Transverse colon (tissue), 4 donors: ENCODE measurements around the gene PRKCD. TPM values are rescaled to one million over a fixed set of nuclear protein-coding genes. Genes with fewer than 3 reads are reported as not detected.

Experiments used
- DNase-seq: peaks from one replicate; pipeline ENCODE4 v3.0.0-alpha.2; 2019
- H3K27ac ChIP-seq, 4 donors: fragments of 200-600 bp; sonication (generic); 2 replicates each; pipeline ENCODE4 v1.5.1; 2016 to 2018; ENCODE audit warnings: inconsistent platforms in 4 of 4
- H3K27me3 ChIP-seq: fragments of 200-600 bp; sonication (generic); 2 replicates; pipeline ENCODE4 v1.5.1; 2017; ENCODE audit warnings: inconsistent platforms
- H3K36me3 ChIP-seq, 4 donors: fragments of 200-600 bp; sonication (generic); 2 replicates each; pipeline ENCODE4 v1.5.1; 2017 to 2019; ENCODE audit warnings: inconsistent platforms in 4 of 4
- H3K4me1 ChIP-seq, 4 donors: fragments of 200-600 bp; sonication (generic); 2 replicates each; pipeline ENCODE4 v1.5.1; 2017 to 2020; ENCODE audit warnings: inconsistent platforms in 4 of 4
- H3K4me3 ChIP-seq, 4 donors: fragments of 200-600 bp; sonication (generic); 1 replicate in 1 of 4; 2 replicates in 3 of 4; pipeline versions ENCODE4 v1.5.1 to v1.6.1; 2017 to 2019; ENCODE audit warnings: inconsistent platforms in 4 of 4
- H3K9me3 ChIP-seq, 2 donors: fragments of 200-600 bp; sonication (generic); 2 replicates each; pipeline ENCODE4 v1.5.1; 2017 to 2019; ENCODE audit warnings: inconsistent platforms in 2 of 2
- EP300 ChIP-seq: sonication (generic); formaldehyde crosslinking; IDR thresholded peaks from one replicate; pipeline ENCODE4 v1.6.1; 2017; ENCODE audit warnings: antibody characterized with exemption, low read depth
- POLR2A ChIP-seq: fragments of 450-650 bp; IDR thresholded peaks from one replicate; pipeline ENCODE4 v1.6.1; 2016; ENCODE audit warnings: antibody characterized with exemption, mild to moderate bottlenecking, moderate library complexity
- POLR2AphosphoS5 ChIP-seq, 3 donors: sonication (generic); formaldehyde crosslinking; IDR thresholded peaks; one replicate each; pipeline ENCODE4 v1.6.1; 2016; ENCODE audit warnings: antibody characterized with exemption in 3 of 3
- WGBS, 2 donors: methylation state at CpG; one replicate each; pipeline ENCODE4 v1.1.5; 2018; ENCODE audit warnings: low coverage in 1 of 2; 5-methylcytosine and 5-hydroxymethylcytosine counted together
- in situ Hi-C, 4 donors: fragments of 200-750 bp; cut with MboI; loops; one replicate each; pipeline versions ENCODE4 v1.15.0 to v1.15.1; 2017; ENCODE audit warnings: low sequenced_read_pairs in 3 of 4, low pct_ligation_motif_present in 1 of 4, low pct_unique_long_range_greater_than_20kb in 1 of 4
- intact Hi-C: fragments of 100-400 bp; cut with DNase I; formaldehyde crosslinking; loops from one replicate; pipeline ENCODE4 v1.15.1; 2023; ENCODE audit warnings: low total_unique reads
- total RNA-seq, 4 donors: library from RNA; depleted of rRNA; stranded (reverse); fragments of >200 nt; gene quantifications; one replicate each; pipeline ENCODE4 v1.1.0, GENCODE V29; 2016
- TF ChIP-seq, protein P1 (sequence below), 5 experiments: fragments of 200-600 bp in 3 of 5; fragments of 450-650 bp in 2 of 5; sonication (generic) in 3 of 5; IDR thresholded peaks; 1 replicate in 2 of 5; 2 replicates in 3 of 5; pipeline ENCODE4 v1.5.1; 2016 to 2017; ENCODE audit warnings: antibody characterized with exemption in 5 of 5, inconsistent platforms in 3 of 5, mild to moderate bottlenecking in 2 of 5, moderate library complexity in 1 of 5

PRKCD gene
- total RNA-seq, 4 donors from 2014 or later, result 43.8 to 78.9 (median 55.9) TPM

DNA sequence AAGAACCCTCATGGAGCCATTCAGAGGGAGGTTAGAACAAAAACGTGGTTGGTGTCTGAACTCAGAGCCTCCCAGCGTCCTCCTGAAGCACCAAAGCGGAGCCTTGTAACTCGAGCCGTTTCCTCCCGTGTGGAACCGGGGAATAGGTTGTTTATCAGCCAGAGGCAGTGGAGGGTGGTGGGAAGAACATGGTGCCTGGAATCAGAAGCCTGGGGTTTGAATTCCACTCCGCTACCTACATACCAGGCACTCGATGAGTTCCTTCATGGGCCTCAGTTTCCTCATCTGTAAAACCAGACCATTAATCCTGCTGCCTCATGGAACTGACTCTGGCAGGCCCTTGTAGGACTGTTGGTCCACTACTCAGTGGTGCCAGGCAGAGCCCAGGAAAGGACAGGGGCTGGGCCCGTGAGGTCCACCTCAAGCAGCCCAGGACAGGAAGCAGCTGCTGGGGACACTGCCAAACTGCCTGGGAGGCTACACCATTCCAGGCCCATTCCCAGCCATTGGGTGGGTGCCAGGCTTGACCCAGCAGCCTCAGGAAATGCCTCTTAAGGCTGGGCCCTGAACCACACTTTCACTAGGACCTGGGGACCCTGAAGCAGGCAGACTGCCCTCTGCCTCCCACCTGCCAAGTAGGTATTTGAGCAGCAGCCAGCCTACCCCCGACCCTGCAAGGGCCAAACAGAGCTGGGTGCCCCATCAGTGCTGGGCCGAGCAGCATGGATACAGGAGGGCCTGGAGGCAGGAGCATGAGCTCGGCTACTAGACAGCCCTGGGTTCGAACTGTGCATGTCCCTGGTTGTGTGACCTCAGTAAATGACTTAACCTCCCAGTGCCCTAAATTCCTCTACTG is 33.4 kb downstream of the PRKCD start:
- DNase-seq, result no peak
- TF ChIP-seq, protein P1, sequence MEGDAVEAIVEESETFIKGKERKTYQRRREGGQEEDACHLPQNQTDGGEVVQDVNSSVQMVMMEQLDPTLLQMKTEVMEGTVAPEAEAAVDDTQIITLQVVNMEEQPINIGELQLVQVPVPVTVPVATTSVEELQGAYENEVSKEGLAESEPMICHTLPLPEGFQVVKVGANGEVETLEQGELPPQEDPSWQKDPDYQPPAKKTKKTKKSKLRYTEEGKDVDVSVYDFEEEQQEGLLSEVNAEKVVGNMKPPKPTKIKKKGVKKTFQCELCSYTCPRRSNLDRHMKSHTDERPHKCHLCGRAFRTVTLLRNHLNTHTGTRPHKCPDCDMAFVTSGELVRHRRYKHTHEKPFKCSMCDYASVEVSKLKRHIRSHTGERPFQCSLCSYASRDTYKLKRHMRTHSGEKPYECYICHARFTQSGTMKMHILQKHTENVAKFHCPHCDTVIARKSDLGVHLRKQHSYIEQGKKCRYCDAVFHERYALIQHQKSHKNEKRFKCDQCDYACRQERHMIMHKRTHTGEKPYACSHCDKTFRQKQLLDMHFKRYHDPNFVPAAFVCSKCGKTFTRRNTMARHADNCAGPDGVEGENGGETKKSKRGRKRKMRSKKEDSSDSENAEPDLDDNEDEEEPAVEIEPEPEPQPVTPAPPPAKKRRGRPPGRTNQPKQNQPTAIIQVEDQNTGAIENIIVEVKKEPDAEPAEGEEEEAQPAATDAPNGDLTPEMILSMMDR (IDR thresholded peaks at IDR 0.05), result no peak
- TF ChIP-seq POLR2AphosphoS5 (IDR thresholded peaks at IDR 0.05) (no peak), POLR2A (no peak), EP300 (no peak)
- Histone ChIP-seq H3K27ac (peak overlapping the region in 1 of 4 donors; percentile 53), H3K27me3 (no peaks in the 10 kb centered on the region), H3K4me3 (no peak overlapping the region), H3K36me3 (peaks cover 0 to 22% (median 8%) of the 10 kb centered on the region in 4 donors), H3K9me3 (no peaks in the 10 kb centered on the region), H3K4me1 (peaks cover 0 to 19% (median 7%) of the 10 kb centered on the region in 4 donors)
- intact Hi-C loops, result loop anchor here (2.0 to 5.0 kb wide), 2 partner anchors 62 to 80 kb away; partner anchors contain the start of gene RFT1
- WGBS, 2 donors, result 70% methylated on average over 13 of the region's 14 CpGs; no CpG with 5 or more reads in 1 of the 2 donors
- in situ Hi-C loops, result loop anchor here (5.0 to 10.0 kb wide), 3 partner anchors 77 to 82 kb away; no protein-coding TSS in a partner anchor

DNA sequence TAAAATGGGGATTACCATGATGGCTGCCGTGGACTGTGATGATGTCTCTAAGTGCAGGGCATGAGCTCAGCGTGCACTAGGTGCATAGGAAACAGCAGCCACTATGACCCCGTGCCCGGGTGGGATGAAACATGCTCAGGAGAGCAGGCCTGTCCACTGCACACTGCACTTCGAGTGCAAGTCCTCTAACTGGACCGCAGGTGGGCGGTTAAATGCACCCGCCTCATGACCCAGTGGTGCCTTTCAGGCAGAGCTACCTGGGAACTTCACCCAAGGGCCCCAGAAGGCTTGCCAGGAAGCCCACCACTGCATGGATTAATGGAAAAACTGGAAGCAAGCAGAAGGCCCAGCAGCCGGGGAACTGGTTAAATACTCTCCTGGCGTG is 34.0 kb downstream of the PRKCD start:
- TF ChIP-seq POLR2A (no peak), EP300 (no peak), POLR2AphosphoS5 (IDR thresholded peaks at IDR 0.05) (no peak)
- TF ChIP-seq, protein P1 (IDR thresholded peaks at IDR 0.05), result no peak
- H3K27ac ChIP-seq, result no peak overlapping the region
- H3K9me3 ChIP-seq, result no peaks in the 10 kb centered on the region
- no peak for DNase-seq
- H3K36me3 ChIP-seq, result peaks cover 0 to 15% (median 5%) of the 10 kb centered on the region in 4 donors
- in situ Hi-C loops, result loop anchor here in 3 of 4 donors (5.0 to 10.0 kb wide), 2 partner anchors 80 to 83 kb away; no protein-coding TSS in a partner anchor
- intact Hi-C loops, result loop anchor here (2.0 to 5.0 kb wide), 2 partner anchors 63 to 80 kb away; partner anchors contain the start of gene RFT1
- H3K4me1 ChIP-seq, result peaks cover 0 to 19% (median 7%) of the 10 kb centered on the region in 4 donors
- no peaks in the 10 kb centered on the region for H3K27me3 ChIP-seq
- H3K4me3 ChIP-seq, result no peak overlapping the region
- 67 to 74% methylated on average over 2 to 9 of the region's 10 CpGs for WGBS, 2 donors

DNA sequence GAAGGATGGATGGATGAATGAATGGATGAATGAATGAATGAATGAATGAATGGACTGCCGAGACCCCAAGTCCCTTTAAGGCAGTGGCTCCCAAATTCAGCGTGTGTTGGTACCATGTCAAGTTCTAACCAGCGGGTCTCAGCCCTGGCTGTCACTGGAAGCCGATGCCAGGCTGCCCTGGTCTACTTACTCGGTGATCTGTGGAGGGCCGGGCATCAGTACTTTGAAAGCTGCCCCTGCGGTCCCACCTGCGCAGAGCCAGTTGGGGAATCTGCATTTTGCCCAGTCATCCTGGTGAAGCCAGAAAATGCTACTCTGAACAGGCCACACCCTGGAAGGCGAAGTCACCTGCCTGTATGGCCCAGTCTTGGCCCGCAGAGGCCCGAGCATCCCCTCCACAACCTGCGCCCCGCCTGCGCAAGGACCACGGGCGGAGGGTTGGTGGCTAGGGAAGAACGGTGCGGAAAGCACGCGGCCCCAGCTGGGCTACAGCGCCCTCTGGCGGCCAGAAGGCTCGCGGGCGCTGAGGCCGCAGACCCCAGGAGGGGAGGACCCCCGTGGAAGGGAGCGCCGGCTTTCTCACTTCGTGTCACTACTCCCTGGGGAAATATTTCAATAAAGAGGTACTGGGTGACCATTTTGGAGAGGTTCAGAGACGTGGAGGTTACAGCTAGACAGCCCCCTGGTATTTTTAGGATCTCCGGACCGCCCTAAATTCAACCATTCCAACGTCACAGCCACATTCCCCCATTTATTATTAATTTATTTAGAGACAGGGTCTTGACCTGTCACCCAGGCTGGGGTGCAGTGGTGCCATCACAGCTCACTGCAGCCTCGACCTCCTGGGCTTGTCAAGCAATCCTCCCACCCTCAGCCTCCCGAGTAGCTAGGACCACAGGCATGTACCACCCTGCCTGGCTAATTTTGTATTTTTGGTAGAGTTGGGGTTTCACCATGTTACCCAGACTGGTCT is 34.9 kb downstream of the PRKCD start:
- Histone ChIP-seq H3K27me3 (no peaks in the 10 kb centered on the region), H3K4me3 (no peak overlapping the region), H3K36me3 (peaks cover 0 to 8% (median 4%) of the 10 kb centered on the region in 4 donors), H3K27ac (no peak overlapping the region), H3K9me3 (no peaks in the 10 kb centered on the region), H3K4me1 (peaks cover 0 to 19% (median 7%) of the 10 kb centered on the region in 4 donors)
- intact Hi-C loops, result loop anchor here (2.0 to 5.0 kb wide), 2 partner anchors 64 to 81 kb away; partner anchors contain the start of gene RFT1
- TF ChIP-seq, protein P1 (IDR thresholded peaks at IDR 0.05), result peak; percentile 97 to 99 (median 98)
- TF ChIP-seq POLR2A, result no peak
- in situ Hi-C loops, result loop anchor here in 3 of 4 donors (5.0 to 10.0 kb wide), 2 partner anchors 81 to 84 kb away; no protein-coding TSS in a partner anchor
- DNase-seq, result peak; percentile 59
- 0 to 25% methylated on average over 3 to 36 of the region's 36 CpGs for WGBS, 2 donors
